AG09309 (cell line): ENCODE results near the gene WAPL.

Source experiments
- DNase-seq: peaks from one replicate; pipeline ENCODE4 v3.0.0-alpha.2; 2010; ENCODE audit warnings: low read depth
- H3K4me3 ChIP-seq: 2 replicates; pipeline ENCODE4 v1.5.1; 2011; ENCODE audit warnings: mild to moderate bottlenecking, low read depth, low read length, moderate library complexity; ENCODE audit not compliant: control insufficient read depth
- TF ChIP-seq, protein P1 (sequence below): IDR thresholded peaks from 2 replicates; pipeline ENCODE4 v1.5.1; 2011; ENCODE audit warnings: mild to moderate bottlenecking, low read depth, low read length, inconsistent platforms; ENCODE audit not compliant: insufficient read depth, control insufficient read depth; ENCODE audit errors: missing control alignments

Gene WAPL

DNA sequence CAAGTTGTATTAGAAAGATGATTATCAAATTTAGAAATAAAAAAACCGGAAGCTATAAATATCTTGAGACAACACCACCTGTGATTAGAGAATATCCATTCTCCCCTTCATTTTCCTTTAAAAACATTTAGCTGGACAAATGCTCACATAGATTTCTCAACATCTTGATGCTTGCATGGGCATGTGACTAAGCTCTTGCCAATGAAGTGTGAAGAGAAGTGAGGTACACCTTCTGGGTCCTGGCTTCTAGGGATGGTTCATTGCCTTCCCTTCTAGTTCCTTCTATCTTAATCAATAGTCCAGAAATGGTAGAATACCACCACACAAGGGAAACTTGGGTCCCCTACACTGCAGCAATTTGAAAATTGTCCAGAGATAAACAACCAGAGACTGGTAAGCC is 41.0 kb downstream of the WAPL start:
- no peak overlapping the region for H3K4me3 ChIP-seq
- TF ChIP-seq, protein P1, sequence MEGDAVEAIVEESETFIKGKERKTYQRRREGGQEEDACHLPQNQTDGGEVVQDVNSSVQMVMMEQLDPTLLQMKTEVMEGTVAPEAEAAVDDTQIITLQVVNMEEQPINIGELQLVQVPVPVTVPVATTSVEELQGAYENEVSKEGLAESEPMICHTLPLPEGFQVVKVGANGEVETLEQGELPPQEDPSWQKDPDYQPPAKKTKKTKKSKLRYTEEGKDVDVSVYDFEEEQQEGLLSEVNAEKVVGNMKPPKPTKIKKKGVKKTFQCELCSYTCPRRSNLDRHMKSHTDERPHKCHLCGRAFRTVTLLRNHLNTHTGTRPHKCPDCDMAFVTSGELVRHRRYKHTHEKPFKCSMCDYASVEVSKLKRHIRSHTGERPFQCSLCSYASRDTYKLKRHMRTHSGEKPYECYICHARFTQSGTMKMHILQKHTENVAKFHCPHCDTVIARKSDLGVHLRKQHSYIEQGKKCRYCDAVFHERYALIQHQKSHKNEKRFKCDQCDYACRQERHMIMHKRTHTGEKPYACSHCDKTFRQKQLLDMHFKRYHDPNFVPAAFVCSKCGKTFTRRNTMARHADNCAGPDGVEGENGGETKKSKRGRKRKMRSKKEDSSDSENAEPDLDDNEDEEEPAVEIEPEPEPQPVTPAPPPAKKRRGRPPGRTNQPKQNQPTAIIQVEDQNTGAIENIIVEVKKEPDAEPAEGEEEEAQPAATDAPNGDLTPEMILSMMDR = no peak
- no peak for DNase-seq

GRCh38 chr10:86472061-86472460 is 49.5 kb downstream of the WAPL start:
- TF ChIP-seq, protein P1 = no peak
- DNase-seq = no peak

GRCh38 chr10:86461963-86462804 is 59.4 kb downstream of the WAPL start:
- TF ChIP-seq, protein P1 = no peak
- no peak for DNase-seq
- H3K4me3 ChIP-seq = no peak overlapping the region

More at GRCh38 chr10:86472061-86472460, 49.5 kb downstream of the WAPL start:
- H3K4me3 ChIP-seq = no peak overlapping the region

DNA sequence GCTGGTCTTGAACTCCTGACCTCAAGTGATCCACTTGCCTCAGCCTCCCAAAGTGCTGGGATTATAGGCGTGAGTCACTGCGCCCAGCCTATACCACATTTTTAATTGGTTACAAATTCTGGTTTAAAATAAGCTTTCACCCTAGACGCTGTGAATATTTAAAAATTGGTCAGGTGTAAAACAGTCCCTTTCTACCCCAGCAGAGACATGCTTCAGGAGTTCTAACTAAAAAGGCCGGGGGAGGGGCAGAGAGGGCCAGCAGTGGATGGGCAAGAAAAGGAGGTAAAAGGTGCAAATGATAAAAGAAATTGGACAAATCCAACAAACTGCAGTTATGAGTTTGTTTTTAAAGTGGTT is 70.0 kb downstream of the WAPL start:
- TF ChIP-seq, protein P1 = no peak
- H3K4me3 ChIP-seq = no peak overlapping the region
- DNase-seq = no peak

DNA sequence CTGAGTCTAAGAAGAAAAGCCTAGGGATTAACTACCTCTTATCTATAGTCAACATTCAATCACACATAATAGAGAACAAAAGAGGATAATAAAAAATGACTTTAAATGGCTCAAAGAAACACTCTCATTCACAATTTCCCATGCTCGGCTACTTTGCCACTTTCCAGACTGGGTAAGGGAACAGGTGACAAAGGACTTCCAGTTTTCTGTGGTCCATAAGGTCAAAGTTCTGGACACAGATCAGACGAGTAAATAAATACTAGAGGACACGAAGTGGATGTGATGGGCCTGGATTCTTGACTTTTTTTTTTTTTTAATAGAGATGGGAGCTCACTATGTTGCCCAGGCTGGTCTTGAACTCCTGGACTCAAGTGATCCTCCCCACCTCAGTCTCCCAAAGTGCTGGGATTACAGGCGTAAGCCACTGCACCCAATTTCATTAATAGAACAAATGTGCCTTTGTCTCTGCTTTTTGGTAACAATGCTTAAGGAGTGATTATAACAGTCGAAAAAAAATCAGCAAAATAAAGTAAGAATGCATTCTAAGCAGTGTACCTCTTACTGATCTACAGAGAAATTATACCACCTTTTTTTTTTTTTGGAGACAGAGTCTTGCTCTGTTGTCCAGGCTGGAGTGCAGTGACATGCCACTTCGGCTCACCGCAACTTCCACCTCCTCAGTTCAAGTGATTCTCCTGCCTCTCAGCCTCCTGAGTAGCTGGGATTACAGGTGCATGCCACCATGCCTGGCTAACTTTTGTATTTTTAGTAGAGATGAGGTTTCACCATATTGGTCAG is 70.6 kb downstream of the WAPL start:
- TF ChIP-seq, protein P1 = no peak
- no peak for DNase-seq
- H3K4me3 ChIP-seq = no peak overlapping the region

- no peak for DNase-seq
Measured at GRCh38 chr10:86449926-86450558, 71.5 kb downstream of the WAPL start.

More at GRCh38 chr10:86449926-86450558, 71.5 kb downstream of the WAPL start:
- TF ChIP-seq, protein P1 = no peak
- no peak overlapping the region for H3K4me3 ChIP-seq
